GM21737 (cell line): Measurements from ENCODE around the gene CHD3.

Experiments
- ATAC-seq: cut with Tn5 transposase; IDR thresholded peaks from one replicate; pipeline ENCODE4 v1.9.1; 2021; ENCODE audit warnings: mild to moderate bottlenecking, moderate library complexity; ENCODE audit not compliant: unreplicated experiment

Gene CHD3

GRCh38 chr17:7888184-7888920, at the start of gene CHD3:
TSS of gene CHD3 (plus strand) at chr17:7888789. CDS start at chr17:7889001, 212 bp downstream.
- no peak for ATAC-seq

- no peak for ATAC-seq
Observed at GRCh38 chr17:7839190-7839875, 49.3 kb upstream of the CHD3 start.

- no peak for ATAC-seq
Observed at GRCh38 chr17:7839876-7840261, 48.7 kb upstream of the CHD3 start.

GRCh38 chr17:7840441-7840840, 48.1 kb upstream of the CHD3 start:
- no peak for ATAC-seq

- ATAC-seq = no peak
Observed at GRCh38 chr17:7840875-7841274, 47.7 kb upstream of the CHD3 start.

- peak; percentile 15 for ATAC-seq
Observed at GRCh38 chr17:7841396-7841914, 47.1 kb upstream of the CHD3 start.

- peak; percentile 13 for ATAC-seq
Observed at GRCh38 chr17:7841915-7842379, 46.6 kb upstream of the CHD3 start.

- peak; percentile 29 for ATAC-seq
Observed at GRCh38 chr17:7842380-7843256, 46.0 kb upstream of the CHD3 start.

GRCh38 chr17:7843257-7843535, 45.4 kb upstream of the CHD3 start:
- no peak for ATAC-seq

GRCh38 chr17:7843536-7844291, 44.9 kb upstream of the CHD3 start:
- peak; percentile 23 for ATAC-seq

GRCh38 chr17:7844292-7845154, 44.1 kb upstream of the CHD3 start:
- ATAC-seq = peak; percentile 36

GRCh38 chr17:7845359-7846062, 43.1 kb upstream of the CHD3 start:
- ATAC-seq = no peak

GRCh38 chr17:7846063-7846735, 42.4 kb upstream of the CHD3 start:
- ATAC-seq = no peak

- ATAC-seq = no peak
Observed at GRCh38 chr17:7846765-7847661, 41.6 kb upstream of the CHD3 start.

- ATAC-seq = no peak
Observed at GRCh38 chr17:7848131-7848579, 40.4 kb upstream of the CHD3 start.

- ATAC-seq = no peak
Observed at GRCh38 chr17:7848739-7849129, 39.9 kb upstream of the CHD3 start.

- no peak for ATAC-seq
Observed at GRCh38 chr17:7849130-7849750, 39.3 kb upstream of the CHD3 start.
